Subcutaneous abdominal adipose tissue (tissue), 5 donors: ENCODE results near the gene NUBPL.

Experiments
- H3K27ac ChIP-seq: one replicate; pipeline ENCODE4 v1.7.0; 2013; ENCODE audit warnings: low read depth, mild to moderate bottlenecking, inconsistent platforms, low read length, moderate library complexity
- H3K27me3 ChIP-seq, 5 donors: one replicate each; pipeline ENCODE4 v1.7.0; 2013; ENCODE audit warnings: low read length in 5 of 5, inconsistent platforms in 1 of 5; ENCODE audit not compliant: control insufficient read depth in 5 of 5, insufficient read depth in 4 of 5
- H3K36me3 ChIP-seq, 5 donors: one replicate each; pipeline ENCODE4 v1.7.0; 2013; ENCODE audit warnings: low read length in 5 of 5; ENCODE audit not compliant: control insufficient read depth in 5 of 5, insufficient read depth in 5 of 5
- H3K4me1 ChIP-seq, 5 donors: one replicate each; pipeline ENCODE4 v1.7.0; 2013; ENCODE audit warnings: low read length in 5 of 5, mild to moderate bottlenecking in 3 of 5, moderate library complexity in 1 of 5; ENCODE audit not compliant: control insufficient read depth in 5 of 5, insufficient read depth in 5 of 5
- H3K4me3 ChIP-seq, 5 donors: one replicate each; pipeline ENCODE4 v1.7.0; 2013; ENCODE audit warnings: low read length in 5 of 5, low read depth in 1 of 5
- H3K9ac ChIP-seq, 5 donors: one replicate each; pipeline ENCODE4 v1.7.0; 2013; ENCODE audit warnings: low read length in 5 of 5, mild to moderate bottlenecking in 4 of 5, moderate library complexity in 3 of 5
- H3K9me3 ChIP-seq, 5 donors: one replicate each; pipeline ENCODE4 v1.7.0; 2013; ENCODE audit warnings: low read length in 5 of 5; ENCODE audit not compliant: control insufficient read depth in 5 of 5
- donor health status: healthy.
- donor health status: healthy.
- donor health status: healthy.
- donor health status: healthy.
- donor health status: healthy.

Gene NUBPL

GRCh38 chr14:31716208-31716607 lies 155.0 kb downstream of the NUBPL start:
- H3K4me3 ChIP-seq, result no peak overlapping the region
- H3K9ac ChIP-seq, result no peak overlapping the region
- no peaks in the 10 kb centered on the region for H3K36me3 ChIP-seq

DNA sequence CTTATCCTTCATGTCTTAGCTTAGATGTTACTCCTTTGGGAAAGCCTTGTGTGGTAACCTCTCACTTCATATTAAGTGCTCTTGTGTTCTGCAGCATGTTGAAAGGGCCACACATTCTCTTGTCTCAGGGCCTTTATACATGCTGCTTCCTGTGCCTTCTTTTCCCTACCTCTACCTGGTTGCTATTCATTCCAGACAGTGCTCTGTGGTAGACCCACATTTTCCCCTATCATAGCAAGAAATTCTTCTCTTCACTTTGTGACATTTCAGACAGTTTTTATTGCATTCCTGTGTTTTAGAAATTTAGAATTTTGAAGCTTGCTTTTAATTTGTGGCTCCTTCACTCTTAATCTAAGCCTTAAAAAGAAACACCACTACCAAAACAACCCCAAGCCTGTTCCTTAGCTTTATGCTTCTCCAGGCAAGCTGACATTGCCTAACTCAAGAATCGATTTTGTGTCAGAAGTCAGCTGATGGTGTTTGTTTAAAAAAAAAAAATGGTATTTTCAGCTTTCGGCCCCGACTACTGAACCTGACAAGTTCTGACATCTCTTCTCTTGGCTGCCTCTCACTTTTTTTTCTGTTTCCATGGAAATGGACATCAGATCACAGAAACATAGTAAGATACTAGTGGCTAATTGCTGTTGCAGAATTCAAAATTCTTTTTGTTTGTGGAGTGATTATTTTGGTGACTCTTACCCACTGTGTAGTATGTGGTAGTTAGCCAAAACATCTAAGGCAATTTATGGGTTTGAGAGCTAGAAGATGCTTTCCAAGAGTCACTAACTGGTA lies 156.3 kb downstream of the NUBPL start:
- H3K27ac ChIP-seq, result no peak overlapping the region
- H3K36me3 ChIP-seq, result no peaks in the 10 kb centered on the region
- H3K9ac ChIP-seq, result no peak overlapping the region
- H3K27me3 ChIP-seq, result no peaks in the 10 kb centered on the region
- no peak overlapping the region for H3K4me3 ChIP-seq
- H3K4me1 ChIP-seq, result peaks cover 0 to 8% (median 0%) of the 10 kb centered on the region in 5 donors
- H3K9me3 ChIP-seq, result peaks cover 0 to 3% (median 0%) of the 10 kb centered on the region in 5 donors

More at GRCh38 chr14:31716208-31716607, 155.0 kb downstream of the NUBPL start:
- no peaks in the 10 kb centered on the region for H3K9me3 ChIP-seq
- H3K27ac ChIP-seq, result no peak overlapping the region
- H3K27me3 ChIP-seq, result no peaks in the 10 kb centered on the region
- peaks cover 0 to 8% (median 0%) of the 10 kb centered on the region in 5 donors for H3K4me1 ChIP-seq

DNA sequence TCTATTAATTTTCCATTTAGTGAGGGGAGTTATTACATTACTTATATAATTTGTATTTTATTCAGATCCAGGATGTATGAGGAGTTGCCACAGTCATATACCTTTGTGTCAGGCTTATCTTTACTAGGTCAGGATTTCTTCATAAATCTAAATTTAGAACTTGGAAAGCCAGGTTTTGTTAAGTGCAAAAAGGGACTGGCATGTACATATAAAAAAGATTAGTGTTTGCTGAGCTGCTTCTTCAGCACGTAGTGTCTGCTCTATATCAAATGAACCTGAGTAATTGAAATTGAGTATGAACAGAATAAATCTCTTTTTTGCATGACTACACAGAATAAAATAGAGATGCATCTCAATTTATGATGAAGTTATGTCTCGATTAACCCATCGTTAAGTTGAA lies 157.4 kb downstream of the NUBPL start:
- Histone ChIP-seq H3K27ac (no peak overlapping the region), H3K9me3 (peaks cover 0 to 3% (median 0%) of the 10 kb centered on the region in 5 donors), H3K27me3 (no peaks in the 10 kb centered on the region), H3K4me3 (no peak overlapping the region), H3K4me1 (peaks cover 0 to 8% (median 0%) of the 10 kb centered on the region in 5 donors), H3K9ac (no peak overlapping the region), H3K36me3 (no peaks in the 10 kb centered on the region)

DNA sequence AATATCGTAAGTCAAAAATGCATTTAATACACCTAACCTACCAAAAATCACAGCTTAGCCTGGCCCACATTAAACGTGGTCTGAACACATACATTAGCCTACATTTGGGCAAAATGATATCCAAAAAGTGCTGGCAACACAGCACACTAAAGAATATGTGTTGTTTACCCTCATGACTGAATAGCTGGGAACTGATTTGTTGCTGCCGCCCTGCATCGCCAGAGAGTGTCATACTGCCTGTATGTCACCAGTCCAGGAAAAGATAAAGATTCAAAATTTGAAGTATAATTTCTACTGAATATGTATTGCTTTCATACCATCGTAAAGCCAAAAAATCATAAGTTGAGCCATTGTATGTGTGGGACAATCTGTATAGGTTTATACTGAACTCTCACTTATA lies 157.8 kb downstream of the NUBPL start:
- no peak overlapping the region for H3K4me3 ChIP-seq
- H3K27me3 ChIP-seq, result no peaks in the 10 kb centered on the region
- H3K9ac ChIP-seq, result no peak overlapping the region
- H3K9me3 ChIP-seq, result peaks cover 0 to 3% (median 0%) of the 10 kb centered on the region in 5 donors
- H3K4me1 ChIP-seq, result peaks cover 0 to 8% (median 0%) of the 10 kb centered on the region in 5 donors
- no peak overlapping the region for H3K27ac ChIP-seq
- H3K36me3 ChIP-seq, result no peaks in the 10 kb centered on the region

- Histone ChIP-seq H3K27ac (no peak overlapping the region), H3K4me1 (peaks cover 0 to 6% (median 0%) of the 10 kb centered on the region in 5 donors), H3K9ac (no peak overlapping the region), H3K4me3 (no peak overlapping the region), H3K27me3 (no peaks in the 10 kb centered on the region), H3K36me3 (peaks cover 0 to 4% (median under 1%) of the 10 kb centered on the region in 5 donors), H3K9me3 (peaks cover 0 to 9% (median 3%) of the 10 kb centered on the region in 5 donors)
Measured at GRCh38 chr14:31726337-31726736, 165.1 kb downstream of the NUBPL start.

DNA sequence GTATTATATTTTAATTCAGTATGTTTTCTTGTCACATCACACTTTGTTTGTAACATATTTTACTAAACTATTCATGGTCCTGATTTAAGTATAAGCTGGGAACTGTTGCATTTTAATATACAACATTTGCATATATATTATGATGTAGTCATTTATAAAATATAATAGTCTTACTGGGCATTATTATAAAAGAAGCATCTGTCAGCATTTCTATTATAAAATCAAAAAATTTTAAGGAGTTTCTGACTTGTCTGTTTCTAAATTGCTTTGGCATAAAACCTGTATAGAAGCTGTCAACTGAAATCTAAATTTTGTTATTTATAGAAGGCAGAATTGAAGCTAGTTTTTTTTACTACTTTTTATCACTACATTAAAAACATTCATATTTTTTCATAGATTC lies 166.6 kb downstream of the NUBPL start:
- Histone ChIP-seq H3K9me3 (peaks cover 0 to 12% (median 3%) of the 10 kb centered on the region in 5 donors), H3K4me3 (no peak overlapping the region), H3K27me3 (no peaks in the 10 kb centered on the region), H3K4me1 (peaks cover 0 to 6% (median 0%) of the 10 kb centered on the region in 5 donors), H3K27ac (no peak overlapping the region), H3K9ac (no peak overlapping the region), H3K36me3 (peaks cover 0 to 6% (median 4%) of the 10 kb centered on the region in 5 donors)

DNA sequence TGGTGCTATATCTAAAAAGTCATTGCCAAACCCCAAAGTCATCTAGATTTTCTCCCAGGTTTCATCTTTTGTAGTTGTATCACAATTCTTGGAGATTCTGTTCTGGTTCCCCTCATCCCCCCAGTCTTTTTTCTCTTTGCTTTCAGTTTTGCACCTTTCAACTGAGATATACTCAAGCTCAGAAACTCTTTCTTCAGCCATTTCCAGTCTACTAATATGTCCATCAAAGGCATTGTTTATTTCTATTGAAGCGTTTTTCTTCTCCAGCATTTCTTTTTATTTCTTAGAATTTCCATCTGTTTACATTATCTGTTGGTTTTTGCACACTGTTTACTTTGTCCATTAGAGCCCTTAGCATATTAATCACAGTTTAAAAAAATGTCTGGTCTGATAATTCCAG lies 179.5 kb downstream of the NUBPL start:
- no peaks in the 10 kb centered on the region for H3K36me3 ChIP-seq
- no peak overlapping the region for H3K4me3 ChIP-seq
- no peaks in the 10 kb centered on the region for H3K27me3 ChIP-seq
- peaks cover 0 to 5% (median 2%) of the 10 kb centered on the region in 5 donors for H3K9me3 ChIP-seq
- no peaks in the 10 kb centered on the region for H3K4me1 ChIP-seq
- no peak overlapping the region for H3K27ac ChIP-seq
- H3K9ac ChIP-seq, result no peak overlapping the region

DNA sequence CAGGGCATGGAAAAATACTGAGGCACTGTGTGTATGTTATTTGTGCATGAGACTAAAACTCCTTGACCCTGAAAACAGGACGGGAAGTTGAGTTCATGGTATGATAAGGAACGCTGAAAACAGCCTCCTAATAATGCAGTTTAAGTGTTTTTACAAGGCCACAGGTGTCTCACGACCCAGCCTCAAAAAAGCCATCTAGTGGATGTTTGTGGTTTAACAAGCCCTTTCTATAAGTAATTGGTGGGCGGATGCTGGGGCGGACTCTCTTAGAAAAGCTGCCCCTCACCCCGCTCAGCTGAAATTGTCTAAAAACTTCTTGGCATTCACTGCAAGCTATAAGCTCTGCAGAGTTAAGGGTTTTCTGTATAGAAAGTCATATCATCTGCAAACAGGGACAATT lies 184.5 kb downstream of the NUBPL start:
- H3K27ac ChIP-seq, result no peak overlapping the region
- H3K36me3 ChIP-seq, result no peaks in the 10 kb centered on the region
- no peak overlapping the region for H3K4me3 ChIP-seq
- no peaks in the 10 kb centered on the region for H3K4me1 ChIP-seq
- peaks cover 0 to 28% (median 20%) of the 10 kb centered on the region in 5 donors for H3K9me3 ChIP-seq
- H3K9ac ChIP-seq, result no peak overlapping the region
- H3K27me3 ChIP-seq, result no peaks in the 10 kb centered on the region

- no peaks in the 10 kb centered on the region for H3K36me3 ChIP-seq
- peaks cover 0 to 28% (median 20%) of the 10 kb centered on the region in 5 donors for H3K9me3 ChIP-seq
- no peaks in the 10 kb centered on the region for H3K4me1 ChIP-seq
- no peaks in the 10 kb centered on the region for H3K27me3 ChIP-seq
- no peak overlapping the region for H3K9ac ChIP-seq
- no peak overlapping the region for H3K27ac ChIP-seq
- peak overlapping the region in 1 of 5 donors; percentile 42 for H3K4me3 ChIP-seq
Measured at GRCh38 chr14:31746326-31746725, 185.1 kb downstream of the NUBPL start.

- Histone ChIP-seq H3K9ac (no peak overlapping the region), H3K4me1 (no peaks in the 10 kb centered on the region), H3K4me3 (no peak overlapping the region), H3K27me3 (no peaks in the 10 kb centered on the region), H3K9me3 (peaks cover 0 to 28% (median 20%) of the 10 kb centered on the region in 5 donors), H3K27ac (no peak overlapping the region), H3K36me3 (no peaks in the 10 kb centered on the region)
Measured at GRCh38 chr14:31749275-31749674, 188.1 kb downstream of the NUBPL start.
